Measurements from ENCODE around the gene DCHS1.

- no peak for TF ChIP-seq REL (CRISPR knock-in tag; conservative IDR thresholded peaks at IDR 0.05)
- TF ChIP-seq SP1 (IDR thresholded peaks at IDR 0.05) = no peak
- no peak for TF ChIP-seq SP1 (CRISPR knock-in tag; IDR thresholded peaks at IDR 0.05)
- TF ChIP-seq NFIC (IDR thresholded peaks at IDR 0.05; ENCODE audit: low read length) = no peak
- no peak for TF ChIP-seq ATF3 (CRISPR knock-in tag; IDR thresholded peaks at IDR 0.05)
Observed at GRCh38 chr11:6653656-6654055, 2.0 kb downstream of the DCHS1 start.
